Left colon (tissue), 2 donors: Measurements from ENCODE around the gene PPP1R16B. TPM values are rescaled to one million over a fixed set of nuclear protein-coding genes. Genes with fewer than 3 reads are reported as not detected.
A peak's percentile ranks its signal among the peaks of the same experiment; 100 is the strongest.

Experiments used
- ATAC-seq: fragments of 200-7000 bp; cut with Tn5 transposase; one replicate; pipeline ENCODE4 v1.9.1; 2020; ENCODE audit warnings: mild to moderate bottlenecking, moderate library complexity
- DNase-seq, 2 donors: peaks; one replicate each; pipeline ENCODE4 v3.0.0-alpha.2; 2020
- intact Hi-C, 2 donors: fragments of 100-400 bp; cut with DNase I in 1 of 2; cut with micrococcal nuclease in 1 of 2; formaldehyde crosslinking; loops; one replicate each; pipeline versions ENCODE4 v1.11.2 to v1.14.0; 2022; cut with DNase I, micrococcal nuclease
- total RNA-seq, 2 donors: library from RNA; stranded (reverse); fragmentation: NEBNext Ultra II Directional; extraction: Animal tissue kit (Norgen Biotek cat#: 25700); gene quantifications; one replicate each; pipeline ENCODE4 v1.2.1, GENCODE V29; 2021
- donor health status: DM: no; HTN: no; CAD: no.
- donor health status: DM: yes; HTN: yes; CAD: no.

Gene PPP1R16B
- total RNA-seq, 2 donors from 2014 or later = 2.1 to 4.4 TPM

DNA sequence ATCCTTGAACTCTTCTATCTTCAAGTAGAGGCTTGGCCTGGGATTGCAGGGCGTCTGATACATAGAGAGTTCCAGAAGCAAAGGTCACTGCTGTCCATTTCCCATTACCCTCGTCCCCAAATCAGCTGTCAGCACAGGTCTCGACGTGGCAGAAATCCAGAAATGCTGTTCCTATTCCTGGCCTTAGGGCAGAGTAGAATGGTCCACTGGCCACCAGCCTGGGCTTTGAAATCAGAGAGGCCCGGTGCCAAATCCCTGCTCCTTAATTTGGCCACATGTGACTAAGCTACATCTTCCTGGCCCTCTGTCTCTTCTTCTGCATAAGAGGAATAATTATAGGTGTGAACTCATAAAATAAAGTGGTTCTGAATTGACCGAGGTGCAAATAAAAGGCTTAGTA, 79.9 kb downstream of the PPP1R16B start:
- intact Hi-C loops = no loop called here

DNA sequence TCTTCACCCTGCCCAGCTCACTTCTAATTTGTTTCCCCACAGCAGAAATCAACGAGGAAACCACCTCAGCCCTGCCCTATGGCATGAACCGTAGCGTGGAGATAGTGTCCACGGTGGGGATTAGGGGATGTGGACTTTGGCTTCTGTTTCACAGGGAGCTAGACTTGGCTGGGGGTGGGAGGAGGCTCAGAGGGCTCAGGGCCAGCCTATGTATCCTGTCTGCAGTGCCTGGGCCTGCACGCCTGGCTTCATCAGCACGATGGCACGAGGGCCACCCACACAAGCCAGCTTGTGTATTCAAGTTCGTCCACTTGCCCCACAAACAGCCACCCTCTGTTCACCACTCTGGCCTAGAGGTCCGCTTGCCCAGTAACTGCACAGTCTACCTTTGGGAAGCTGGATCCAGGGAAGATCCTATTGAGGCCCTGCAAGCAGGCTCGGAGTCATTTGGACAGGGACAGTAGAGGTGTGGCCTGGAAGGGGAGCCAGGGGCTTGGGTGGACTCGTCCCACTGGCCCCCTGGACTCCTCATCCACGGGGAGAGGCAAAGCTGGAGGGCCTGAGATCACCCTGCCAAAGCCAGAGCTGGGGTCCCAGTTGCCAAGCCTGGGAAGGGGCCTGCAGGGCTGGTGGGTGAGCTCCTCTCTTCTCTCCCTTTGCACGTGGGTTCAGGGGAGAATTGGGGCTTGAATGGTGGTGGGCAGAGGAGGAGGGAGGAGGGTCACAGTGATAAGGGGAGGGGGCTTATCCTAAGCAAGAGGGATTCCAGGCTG, 82.7 kb downstream of the PPP1R16B start:
- intact Hi-C loops = no loop called here
- DNase-seq (no peak), ATAC-seq (no peak)

More for the DNA sequence above, 79.9 kb downstream of the PPP1R16B start:
- ATAC-seq (no peak), DNase-seq (no peak)

DNA sequence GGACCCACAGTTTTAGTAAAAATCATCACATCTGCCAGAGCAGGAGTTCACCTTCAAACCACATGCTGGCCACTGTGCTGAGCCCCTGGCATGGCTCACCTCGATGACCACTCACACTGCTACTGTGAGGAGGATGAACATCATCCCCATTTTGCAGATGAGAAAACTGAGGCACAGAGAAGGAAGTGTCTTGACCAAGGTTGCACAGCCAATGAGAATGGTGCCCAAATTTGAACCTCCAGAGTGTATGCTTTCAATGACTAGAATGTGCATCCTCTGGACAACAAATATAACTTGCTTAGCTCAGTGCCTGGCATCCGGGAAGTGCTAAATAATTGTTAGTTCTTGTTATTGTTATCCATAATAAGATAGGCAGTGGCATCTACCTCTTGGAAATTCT, 83.6 kb downstream of the PPP1R16B start:
- intact Hi-C loops = no loop called here
- DNase-seq = no peak
- no peak for ATAC-seq

DNA sequence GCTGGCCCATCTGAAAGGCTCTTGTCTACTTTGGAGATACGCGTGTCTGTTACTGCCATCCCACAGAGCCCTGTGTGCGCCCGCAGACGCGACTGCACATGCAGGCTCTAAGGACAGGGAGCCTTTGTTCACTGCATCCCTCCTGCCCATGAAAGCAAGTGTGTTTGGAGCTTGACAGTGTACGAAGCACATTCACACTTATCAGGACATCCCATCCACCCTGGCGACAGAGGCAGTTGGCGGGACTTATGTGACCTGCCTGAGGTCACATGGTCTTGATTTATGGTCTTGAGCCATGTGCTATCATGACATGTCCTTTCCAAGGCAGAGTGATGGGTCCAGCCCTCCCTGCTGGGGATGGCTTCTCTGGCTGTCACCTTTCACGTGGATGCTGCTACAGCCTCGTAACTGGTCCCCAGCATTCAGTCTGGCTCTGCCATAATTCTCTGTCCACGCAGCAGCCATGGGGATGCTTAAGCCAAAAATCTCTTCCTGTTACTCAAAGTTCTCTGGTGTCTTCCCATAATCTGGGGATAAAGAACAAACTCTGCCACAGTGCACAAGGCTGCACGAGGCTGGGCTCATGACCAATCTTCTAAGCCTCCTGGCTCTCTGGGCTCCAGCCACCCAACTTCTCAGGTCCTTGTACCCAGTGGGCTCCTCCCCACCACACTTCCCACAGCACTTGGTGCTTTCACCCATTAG, 84.4 kb downstream of the PPP1R16B start:
- ATAC-seq (no peak), DNase-seq (no peak)
- intact Hi-C loops = loop anchor here in 1 of 2 donors (5.0 kb wide), 1 partner anchor 238 kb away; no protein-coding TSS in a partner anchor

DNA sequence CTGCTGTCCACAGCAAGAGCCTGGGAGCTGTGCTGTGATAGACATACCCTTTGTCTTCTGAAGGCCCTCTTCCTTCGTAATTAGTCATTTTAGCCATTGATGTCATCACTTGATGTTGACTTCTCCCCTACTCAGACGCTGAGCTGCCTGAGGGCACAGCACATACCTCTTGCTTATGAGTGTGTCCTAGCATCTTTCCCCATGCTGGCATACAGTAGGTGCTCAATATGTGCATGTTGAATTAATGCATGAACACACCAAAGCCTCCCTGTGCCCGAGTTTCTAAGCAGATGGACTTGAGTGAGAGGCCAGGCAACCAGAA, 85.0 kb downstream of the PPP1R16B start:
- intact Hi-C loops = loop anchor here in 1 of 2 donors (5.0 kb wide), 1 partner anchor 238 kb away; no protein-coding TSS in a partner anchor

DNA sequence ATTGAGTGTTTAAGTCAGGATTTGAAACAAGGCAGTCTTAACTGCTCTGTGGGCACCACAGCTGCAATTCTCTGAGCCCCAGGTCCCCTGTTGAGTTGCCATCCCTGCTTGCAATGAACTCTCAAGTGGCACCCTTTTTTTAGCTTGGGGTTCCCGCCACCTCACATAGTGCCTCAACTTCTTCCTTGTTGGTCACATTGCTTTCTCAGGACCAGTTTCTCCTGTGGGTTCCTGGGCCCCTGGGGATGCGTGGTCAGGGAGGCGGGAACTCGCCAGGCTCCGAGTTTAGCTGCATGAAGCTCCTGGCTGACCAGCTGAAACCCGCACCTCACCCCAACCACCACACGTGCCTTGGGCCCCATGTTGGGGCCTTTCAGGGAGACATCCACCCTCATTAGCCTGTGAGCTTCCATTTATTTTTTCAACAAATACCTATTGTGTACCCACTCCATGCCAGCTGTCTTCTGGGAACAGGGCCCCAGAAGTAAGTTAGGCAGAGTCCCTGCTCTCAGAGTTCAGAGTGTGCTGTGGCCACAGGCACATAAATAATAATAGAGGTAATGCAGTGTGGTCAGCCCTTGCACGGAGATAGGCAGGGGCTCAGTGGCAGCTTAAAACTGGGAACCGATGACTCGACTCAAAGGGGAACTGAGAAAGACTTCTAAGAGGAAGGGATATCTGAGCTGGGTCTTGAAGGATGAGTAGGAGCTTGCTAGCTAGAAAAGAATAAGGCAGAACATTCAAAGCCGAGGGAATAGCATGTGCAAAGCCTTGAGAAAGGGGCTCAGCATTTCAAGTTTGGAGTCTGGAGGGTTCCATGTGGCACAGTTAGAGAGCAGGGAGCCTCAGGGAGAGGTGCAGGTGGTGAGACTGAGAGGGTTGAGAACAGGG, 86.8 kb downstream of the PPP1R16B start:
- intact Hi-C loops = loop anchor here in 1 of 2 donors (5.0 kb wide), 1 partner anchor 240 kb away; no protein-coding TSS in a partner anchor
- ATAC-seq (no peak), DNase-seq (no peak)

More for the DNA sequence above, 85.0 kb downstream of the PPP1R16B start:
- DNase-seq (no peak), ATAC-seq (no peak)

DNA sequence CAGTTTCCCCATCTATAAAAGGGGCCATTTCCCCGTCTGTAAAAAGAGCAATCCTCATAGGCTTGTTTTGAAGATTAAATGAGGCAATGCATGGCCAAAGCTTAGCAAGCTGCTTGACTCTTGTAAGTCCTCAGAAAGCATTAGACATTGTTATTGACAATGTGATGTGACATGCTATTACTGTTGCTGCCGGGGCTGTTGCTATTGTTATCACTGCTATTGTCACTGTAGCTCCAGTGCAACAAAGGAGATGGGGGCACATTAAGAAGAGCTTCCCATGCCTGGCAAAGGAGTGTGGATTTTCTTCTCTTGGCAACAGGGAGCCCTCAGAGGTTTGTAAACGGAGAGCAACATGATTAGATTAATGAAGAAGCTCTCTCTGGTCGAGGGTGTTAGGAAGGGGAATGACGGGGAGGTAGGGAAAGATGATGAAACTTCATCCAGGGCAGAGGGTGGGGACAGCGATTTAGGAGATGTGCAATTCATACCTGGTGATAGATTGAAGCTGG, 87.6 kb downstream of the PPP1R16B start:
- intact Hi-C loops = loop anchor here in 1 of 2 donors (5.0 kb wide), 1 partner anchor 241 kb away; no protein-coding TSS in a partner anchor
- no peak for ATAC-seq

DNA sequence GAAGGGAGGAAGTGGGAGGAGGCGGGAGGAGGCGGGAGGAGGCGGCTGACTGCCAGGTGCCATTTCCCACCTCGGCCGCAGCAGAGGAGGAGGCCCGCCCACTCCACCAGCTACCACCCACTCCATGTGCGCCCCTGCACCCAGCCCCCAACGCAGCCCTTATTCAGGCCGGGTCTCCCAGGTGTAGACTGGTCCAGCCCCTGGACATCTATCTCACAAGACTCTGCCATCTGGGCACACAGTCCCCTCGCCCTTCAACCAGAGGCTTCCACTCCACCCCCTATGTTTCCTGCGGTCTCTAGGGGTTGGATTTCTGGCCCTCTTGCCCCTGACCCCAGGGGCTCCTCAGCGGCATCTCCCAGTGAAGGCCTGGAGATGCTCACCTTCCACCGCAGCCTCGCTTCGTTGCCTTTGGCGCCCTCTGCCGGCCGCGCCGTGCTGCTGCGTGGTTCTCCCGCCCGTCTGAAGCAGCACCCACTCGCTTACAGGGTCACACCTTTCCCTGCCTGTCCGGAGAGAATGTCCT, 88.1 kb downstream of the PPP1R16B start:
- DNase-seq (peak in 1 of 2 donors; percentile 80), ATAC-seq (peak; percentile 91)
- intact Hi-C loops = loop anchor here in 1 of 2 donors (5.0 kb wide), 1 partner anchor 241 kb away; no protein-coding TSS in a partner anchor

More for the DNA sequence above, 87.6 kb downstream of the PPP1R16B start:
- no peak for DNase-seq

DNA sequence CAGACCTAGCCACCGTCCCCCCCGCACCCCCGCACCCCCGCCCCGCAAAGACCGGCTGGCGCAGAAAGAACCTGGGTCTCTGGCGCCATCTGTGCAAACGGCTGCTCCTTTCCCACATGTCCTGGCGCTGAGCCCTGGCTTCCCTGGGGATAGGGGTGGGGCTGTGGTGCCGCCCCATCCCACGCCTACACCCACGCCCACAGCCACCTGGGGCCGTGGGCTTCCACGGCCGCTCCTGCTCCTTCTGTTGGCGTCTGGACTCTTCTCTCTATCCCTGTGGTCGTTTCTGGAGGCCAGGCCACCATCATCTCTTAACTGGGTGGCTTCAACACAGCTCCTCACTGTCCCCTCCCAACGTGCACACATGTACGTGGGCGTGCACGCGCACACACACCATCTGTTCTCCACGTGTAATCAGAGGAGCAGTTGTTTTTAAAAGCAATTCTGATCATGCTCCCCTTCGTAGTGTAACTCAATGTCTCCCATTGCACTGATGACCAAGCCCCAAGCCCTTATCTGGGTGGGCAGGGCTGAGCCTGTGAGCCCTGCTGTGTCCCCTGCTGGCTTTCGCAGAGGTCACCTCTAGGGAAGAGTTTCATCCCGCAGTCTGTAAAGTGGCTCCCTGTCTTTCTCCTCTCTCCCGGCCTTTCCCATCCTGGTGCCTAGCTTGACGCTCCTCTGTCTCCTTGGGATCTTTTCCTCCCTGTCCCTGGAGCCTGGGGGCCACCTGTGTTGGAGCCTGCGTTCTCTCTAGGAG, 88.8 kb downstream of the PPP1R16B start:
- DNase-seq = no peak
- intact Hi-C loops = loop anchor here in 1 of 2 donors (5.0 kb wide), 1 partner anchor 242 kb away; no protein-coding TSS in a partner anchor
- ATAC-seq = peak; percentile 90

DNA sequence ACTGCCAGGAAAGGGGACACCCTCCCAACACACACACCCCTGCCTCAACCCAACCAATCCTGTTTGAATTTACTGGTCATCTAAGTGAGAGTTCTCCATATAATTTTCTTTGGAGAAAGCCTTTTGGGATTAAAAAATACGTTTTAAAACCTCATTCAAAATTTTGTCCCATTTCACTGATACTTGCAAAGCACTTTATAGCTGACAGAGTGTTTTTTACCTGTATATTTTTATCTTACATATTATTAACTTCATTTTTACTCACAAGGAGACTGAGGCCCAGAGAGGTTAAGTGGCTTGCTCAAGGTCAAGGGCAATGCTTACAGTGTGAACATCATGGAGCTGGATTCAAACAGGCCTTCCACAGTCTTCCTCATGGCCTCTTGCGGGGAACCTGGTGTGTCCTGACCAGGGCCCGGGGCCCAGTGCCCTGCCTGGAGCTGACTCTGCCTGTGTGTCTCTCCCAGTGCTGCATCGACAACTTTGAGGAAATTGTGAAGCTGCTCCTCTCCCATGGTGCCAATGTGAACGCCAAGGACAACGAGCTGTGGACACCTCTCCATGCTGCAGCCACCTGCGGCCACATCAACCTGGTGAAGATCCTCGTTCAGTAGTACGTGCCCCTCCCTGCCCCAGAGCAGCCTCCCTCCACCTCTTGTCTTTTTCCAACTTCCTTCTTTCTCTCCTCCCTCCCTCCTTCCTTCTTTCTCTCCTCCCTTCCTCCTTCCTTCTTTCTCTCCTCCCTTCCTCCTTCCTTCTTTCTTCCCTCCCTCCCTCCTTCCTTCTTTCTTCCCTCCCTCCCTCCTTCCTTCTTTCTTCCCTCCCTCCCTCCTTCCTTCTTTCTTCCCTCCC, 89.8 kb downstream of the PPP1R16B start:
- ATAC-seq = no peak
- intact Hi-C loops = no loop called here
- DNase-seq = no peak

DNA sequence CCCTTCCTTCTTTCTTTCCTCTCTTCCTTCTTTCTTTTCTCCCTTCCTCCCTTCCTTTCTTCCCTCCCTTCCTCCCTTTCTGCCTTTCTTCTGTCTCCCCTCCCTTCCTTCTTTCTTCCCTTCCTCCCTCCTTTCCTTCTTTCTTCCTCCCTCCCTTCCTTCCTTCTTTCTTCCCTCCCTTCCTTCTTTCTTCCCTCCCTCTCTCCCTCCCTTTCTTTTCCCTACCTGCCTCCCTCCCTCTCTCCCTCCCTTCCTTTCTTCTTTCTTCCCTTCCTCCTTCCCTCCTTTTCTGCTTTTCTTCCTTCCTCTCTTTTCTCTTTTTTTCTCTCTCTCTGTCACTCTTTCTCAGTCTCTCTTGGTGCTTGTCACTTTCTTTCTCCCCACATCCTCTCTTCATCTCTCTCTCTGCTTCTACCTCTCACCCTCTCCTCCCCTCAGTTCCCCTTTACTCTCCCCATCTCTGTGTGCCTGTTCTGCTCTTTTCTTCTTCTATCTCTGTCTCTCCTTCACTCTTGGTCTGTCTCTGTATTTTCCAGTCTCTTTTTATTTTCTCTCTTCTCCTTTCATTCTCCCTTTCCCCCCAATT, 90.6 kb downstream of the PPP1R16B start:
- intact Hi-C loops = no loop called here
- ATAC-seq (no peak), DNase-seq (no peak)

DNA sequence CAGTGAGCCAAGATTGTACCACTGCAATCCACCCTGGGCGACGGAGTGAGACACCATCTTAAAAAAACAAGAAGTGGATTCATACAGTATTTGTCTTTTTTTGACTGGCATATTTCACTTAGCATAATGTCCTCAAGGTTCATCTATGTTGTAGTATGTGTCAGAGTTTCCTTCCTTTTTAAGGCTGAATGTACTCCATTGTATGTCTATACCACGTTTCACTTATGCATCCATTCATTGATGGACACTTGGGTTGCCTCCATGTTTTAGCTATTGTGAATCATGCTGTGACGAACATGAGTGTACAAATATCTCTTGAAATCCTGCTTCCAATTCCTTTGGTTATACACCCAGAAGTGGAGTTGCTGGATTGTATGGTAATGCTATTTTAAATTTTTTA, 91.8 kb downstream of the PPP1R16B start:
- ATAC-seq = no peak
- intact Hi-C loops = no loop called here
- no peak for DNase-seq

DNA sequence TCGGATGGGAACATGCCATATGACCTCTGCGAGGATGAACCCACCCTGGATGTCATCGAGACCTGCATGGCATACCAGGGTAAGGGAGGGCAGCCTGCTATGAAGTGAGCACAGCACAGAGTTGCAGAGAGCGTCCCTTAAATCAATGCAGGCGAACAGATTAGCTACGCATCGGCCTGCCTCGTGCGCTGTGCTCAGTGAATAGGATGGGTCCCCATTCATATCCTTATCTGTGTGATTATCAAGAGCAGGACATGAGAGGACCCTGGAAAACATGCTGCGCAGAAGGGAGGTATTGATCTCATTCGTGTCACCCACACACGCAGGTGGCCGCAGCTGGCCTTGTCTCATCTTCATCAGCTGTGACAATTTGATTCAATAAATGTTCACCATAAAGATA, 95.1 kb downstream of the PPP1R16B start:
- DNase-seq (no peak), ATAC-seq (no peak)
- intact Hi-C loops = no loop called here

DNA sequence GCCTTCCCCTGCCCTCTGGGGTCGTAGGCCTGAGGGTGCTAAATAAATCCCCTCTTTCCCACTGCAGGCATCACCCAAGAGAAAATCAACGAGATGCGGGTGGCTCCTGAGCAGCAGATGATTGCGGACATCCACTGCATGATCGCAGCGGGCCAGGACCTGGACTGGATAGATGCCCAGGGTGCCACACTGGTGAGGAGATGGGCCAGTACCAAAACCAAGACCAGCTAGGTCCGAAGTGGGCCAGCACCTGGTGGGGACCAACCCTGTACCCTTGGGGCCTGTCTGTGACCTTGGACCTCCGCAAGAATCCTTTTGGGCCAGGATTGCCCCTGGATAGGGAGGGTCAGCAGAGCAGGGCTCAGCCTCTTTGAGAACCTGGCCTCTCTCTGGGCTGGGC, 97.1 kb downstream of the PPP1R16B start:
- ATAC-seq = no peak
- DNase-seq = no peak
- intact Hi-C loops = no loop called here

DNA sequence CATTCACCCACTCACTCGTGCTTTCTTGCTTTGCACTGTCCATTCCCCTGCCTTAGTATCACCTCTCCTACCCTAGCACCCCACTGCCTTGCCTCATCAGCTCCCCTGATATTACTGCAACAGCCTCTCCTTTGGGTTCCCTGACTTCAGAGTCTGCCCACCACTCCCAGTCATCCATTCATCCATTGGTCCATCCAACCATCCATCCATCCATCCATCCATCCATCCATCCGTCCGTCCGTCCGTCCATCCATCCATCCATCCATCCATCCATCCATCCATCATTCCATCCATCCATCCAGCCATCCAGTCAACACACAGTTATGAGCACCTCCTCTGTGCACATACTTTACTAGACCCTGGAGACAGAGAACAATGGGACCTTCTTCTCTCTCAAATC, 97.8 kb downstream of the PPP1R16B start:
- DNase-seq (no peak), ATAC-seq (no peak)
- intact Hi-C loops = no loop called here

DNA sequence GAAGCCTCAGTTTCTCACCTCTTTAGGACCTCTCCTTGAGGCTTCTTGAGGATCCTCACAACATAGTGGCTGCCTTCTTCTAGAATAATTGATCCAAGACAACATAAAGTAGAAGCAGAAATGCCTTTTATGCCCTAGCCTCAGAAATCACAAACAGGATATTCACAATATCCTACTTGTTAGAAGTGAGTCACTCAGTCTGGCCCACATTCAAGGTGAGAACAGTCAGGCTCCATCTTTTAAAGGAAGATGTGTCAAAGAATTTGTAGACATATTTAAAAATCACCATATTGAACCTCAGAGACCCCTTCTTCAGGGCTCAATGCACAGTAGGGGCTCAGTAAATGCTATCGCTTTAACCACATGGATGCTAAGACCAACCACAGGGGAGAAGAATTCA, 99.9 kb downstream of the PPP1R16B start:
- intact Hi-C loops = no loop called here
- no peak for DNase-seq
- no peak for ATAC-seq
